Measurements from ENCODE around the gene NPTN. TPM values are rescaled to one million over a fixed set of nuclear protein-coding genes. Genes with fewer than 3 reads are reported as not detected.

Gene NPTN
- polyA plus RNA-seq, 1 of the 3 experiments (the other 2 are of a cell fraction), result 177 TPM

- POLR2A ChIA-PET, result interaction anchor here (1.2 kb wide), 1 partner anchor 65 kb away, joined by 4 read pairs; no protein-coding TSS in a partner anchor
- peaks cover 18 to 20% of the 10 kb centered on the region in 2 experiments; a peak in 3 of 4 replicates for H3K4me1 ChIP-seq (ENCODE audit: control insufficient read depth in 1 of 2, insufficient read depth in 2 of 2, low read depth in 1 of 2, low read length in 1 of 2)
- peaks cover 16% of the 10 kb centered on the region for H4K20me1 ChIP-seq (ENCODE audit: insufficient read depth)
- no peaks in the 10 kb centered on the region for H3K27me3 ChIP-seq (ENCODE audit: insufficient read depth)
- CTCF ChIA-PET, result interaction anchor here (1.1 to 15.1 kb wide), 4 partner anchors 17 to 52 kb away, joined by 4 to 418 read pairs (median 32); no protein-coding TSS in a partner anchor
- H3K9ac ChIP-seq, result no peak overlapping the region
- no peak for DNase-seq
- H3F3A ChIP-seq (replicated peaks; ENCODE audit: insufficient read depth), result peaks cover 18% of the 10 kb centered on the region
- H3K36me3 ChIP-seq (replicated peaks in 1 of 2; ENCODE audit: control insufficient read depth in 1 of 2, insufficient read depth in 2 of 2, low read length in 1 of 2), result no peaks in the 10 kb centered on the region
- H3K27ac ChIP-seq (ENCODE audit: low read depth in 2 of 2, low read length in 1 of 2), result no peak overlapping the region
- H3K9me2 ChIP-seq, result no peaks in the 10 kb centered on the region
- 80% methylated on average over 3 of the region's 3 CpGs for WGBS (ENCODE audit: low lambda C conversion rate)
- TF ChIP-seq CHD2 (IDR thresholded peaks at IDR 0.05; ENCODE audit: low read length, partially characterized antibody) (no peak), NRF1 (IDR thresholded peaks at IDR 0.05; ENCODE audit: low read depth, low read length) (no peak), USF1 (IDR thresholded peaks at IDR 0.05; ENCODE audit: borderline replicate concordance, low read depth) (no peak), FOXM1 (IDR thresholded peaks at IDR 0.05; ENCODE audit: low read depth) (no peak), ZBTB33 (IDR thresholded peaks at IDR 0.05; ENCODE audit: borderline replicate concordance, low read depth) (no peak), REST (IDR thresholded peaks at IDR 0.05; ENCODE audit: low read depth, low read length) (no peak), NFIC (IDR thresholded peaks at IDR 0.05; ENCODE audit: borderline replicate concordance) (no peak), TCF12 (IDR thresholded peaks at IDR 0.05) (no peak), PBX3 (IDR thresholded peaks at IDR 0.05) (no peak), EZH2phosphoT487 (IDR thresholded peaks at IDR 0.05; ENCODE audit: borderline replicate concordance, low read depth) (no peak)
- no peaks in the 10 kb centered on the region for H3K9me3 ChIP-seq
- no peak overlapping the region for H3K4me2 ChIP-seq
- H2AFZ ChIP-seq (ENCODE audit: low read depth), result no peak overlapping the region
- no peak overlapping the region for H3K4me3 ChIP-seq (ENCODE audit: low read depth in 2 of 2, low read length in 1 of 2)
- H3K79me2 ChIP-seq (ENCODE audit: insufficient read depth), result peaks cover 26% of the 10 kb centered on the region
Measured at GRCh38 chr15:73681856-73682599, 48.8 kb upstream of the NPTN start.
